ENCODE results near the gene NAA15.
A peak's percentile ranks its signal among the peaks of the same experiment; 100 is the strongest.
"Not testable (repeated sequence)": the region's sequence is repeated elsewhere in the genome, so short reads cannot be mapped to it uniquely, and the experiment has no call there.

Gene NAA15

DNA sequence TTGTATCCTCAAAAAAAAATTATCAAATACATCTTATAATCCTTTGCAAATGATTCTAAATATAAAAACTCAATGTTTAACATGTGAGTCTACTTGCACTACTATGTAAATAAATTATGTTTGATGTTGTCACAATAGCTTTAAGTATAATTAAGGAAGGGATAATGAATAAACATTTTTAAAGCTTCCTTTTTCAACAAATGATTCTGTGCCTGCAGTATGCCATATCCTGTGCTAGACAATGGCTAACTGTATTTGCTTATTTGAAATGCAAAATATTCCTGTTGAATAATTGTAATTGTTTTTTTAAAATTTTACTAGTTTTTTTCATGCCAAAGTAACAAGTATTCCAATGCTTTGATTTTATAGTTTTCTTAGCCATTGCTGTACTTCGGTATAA, 60.0 kb downstream of the NAA15 start:
- DNase-seq, result no peak

DNA sequence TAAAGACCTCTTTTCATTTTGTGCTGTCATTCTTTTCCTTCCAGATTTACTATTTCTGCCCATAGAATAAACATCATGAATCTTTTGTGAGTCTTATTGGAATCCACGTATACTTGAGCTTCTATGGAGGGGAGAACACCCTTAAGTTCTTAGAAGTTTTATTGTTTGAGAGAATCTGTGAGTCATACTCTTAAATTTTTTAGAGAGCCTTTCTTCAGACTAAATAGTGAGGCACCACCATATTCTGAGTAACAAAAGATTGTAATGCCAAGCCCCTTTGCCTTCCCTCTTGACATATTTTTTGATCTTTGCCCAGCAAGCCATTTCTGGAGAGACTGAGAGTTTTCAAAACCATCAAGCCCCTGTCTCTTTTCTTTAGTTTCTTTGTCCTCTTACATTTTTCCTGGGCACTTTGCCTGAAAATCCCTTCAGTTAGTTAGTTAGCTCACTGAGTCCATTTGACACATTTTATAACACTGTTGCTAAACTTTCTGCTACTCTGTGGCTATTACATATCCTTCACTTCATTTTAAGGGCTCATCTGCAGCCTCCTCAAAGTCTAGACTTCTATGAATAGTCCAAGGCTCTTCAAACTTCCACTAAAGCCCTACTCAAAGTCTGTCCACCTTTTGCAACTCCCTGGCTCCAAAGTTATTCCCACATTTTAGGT, 66.3 kb downstream of the NAA15 start:
- DNase-seq, result no peak

DNA sequence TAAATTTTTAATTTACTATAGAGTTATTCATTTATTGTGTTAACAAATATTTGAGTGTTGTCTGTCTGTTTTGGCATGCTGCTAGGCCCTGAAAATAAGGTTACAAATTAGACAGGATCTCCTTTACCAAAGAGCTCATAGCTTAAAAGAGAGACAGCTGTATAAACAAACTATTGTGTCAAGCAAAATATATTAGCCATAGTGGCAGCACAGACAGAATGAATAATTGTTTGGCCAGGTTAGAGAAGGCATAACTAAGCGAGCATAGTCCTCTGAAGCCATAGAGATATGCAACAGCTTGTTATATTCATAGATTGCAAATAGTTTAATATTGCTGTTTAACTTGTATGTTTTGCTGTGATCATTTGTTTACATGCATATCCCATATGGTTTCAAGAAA, 67.7 kb downstream of the NAA15 start:
- no peak for DNase-seq

DNA sequence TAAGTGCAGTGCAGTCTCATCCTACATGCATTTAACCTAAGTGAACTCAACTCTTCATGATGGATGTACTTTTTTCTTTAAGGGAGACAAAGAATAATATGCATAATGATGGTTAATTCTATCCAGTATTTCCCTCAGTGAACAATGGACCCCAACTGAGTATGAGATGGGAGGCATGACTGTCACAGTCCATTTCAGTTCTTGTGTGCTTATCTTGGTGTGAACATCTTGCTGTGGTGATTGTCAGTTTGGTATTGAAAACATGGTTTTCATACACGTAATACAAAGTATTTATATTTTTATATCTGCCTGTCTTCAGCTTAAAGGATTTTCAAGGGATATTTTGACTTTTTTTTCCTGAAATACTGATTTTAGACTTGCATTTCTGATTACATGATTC, 72.9 kb downstream of the NAA15 start:
- no peak for DNase-seq

- no peak for DNase-seq
These were observed 85.1 kb downstream of the NAA15 start for GRCh38 chr4:139386421-139386820.

DNA sequence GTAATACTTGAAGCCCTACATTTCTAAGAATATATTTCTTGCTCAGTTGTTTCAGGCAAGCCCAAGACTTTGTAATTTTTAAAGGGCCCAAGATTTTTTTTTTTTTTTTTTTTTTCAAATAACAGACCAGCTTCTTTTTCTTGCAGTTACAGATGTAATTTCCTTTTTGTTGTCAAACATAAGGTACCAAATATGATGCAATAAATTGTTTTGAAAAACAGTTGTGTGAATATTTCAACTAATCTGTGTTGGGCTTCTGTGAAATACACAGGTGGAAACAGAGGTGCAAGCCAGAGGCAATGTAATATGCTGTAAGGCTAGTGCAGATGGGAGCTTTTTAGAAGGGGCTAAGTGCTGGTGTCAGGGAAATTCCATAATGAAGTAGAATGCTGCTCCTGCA, 87.8 kb downstream of the NAA15 start:
- no peak for DNase-seq

DNA sequence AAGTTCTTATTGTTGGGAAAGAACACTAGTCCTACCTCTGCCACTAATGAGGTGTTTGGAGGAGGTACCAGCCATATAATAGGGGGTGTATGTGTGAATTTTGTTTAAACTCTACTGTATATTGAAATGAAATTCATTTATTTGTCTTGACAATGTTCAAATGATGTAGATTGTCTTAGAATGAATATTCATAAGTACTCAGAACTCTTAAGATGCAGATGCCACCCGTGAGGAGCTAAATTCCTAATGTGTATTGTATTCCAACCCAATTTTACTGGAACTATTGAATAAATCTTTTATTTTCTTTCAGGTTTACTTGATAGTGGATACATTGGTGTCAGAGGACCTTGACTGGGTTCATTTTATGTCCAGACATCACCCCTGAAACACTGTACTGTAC, 88.7 kb downstream of the NAA15 start:
- DNase-seq, result no peak

- no peak for DNase-seq
These were observed 90.4 kb downstream of the NAA15 start for GRCh38 chr4:139391731-139392130.

DNA sequence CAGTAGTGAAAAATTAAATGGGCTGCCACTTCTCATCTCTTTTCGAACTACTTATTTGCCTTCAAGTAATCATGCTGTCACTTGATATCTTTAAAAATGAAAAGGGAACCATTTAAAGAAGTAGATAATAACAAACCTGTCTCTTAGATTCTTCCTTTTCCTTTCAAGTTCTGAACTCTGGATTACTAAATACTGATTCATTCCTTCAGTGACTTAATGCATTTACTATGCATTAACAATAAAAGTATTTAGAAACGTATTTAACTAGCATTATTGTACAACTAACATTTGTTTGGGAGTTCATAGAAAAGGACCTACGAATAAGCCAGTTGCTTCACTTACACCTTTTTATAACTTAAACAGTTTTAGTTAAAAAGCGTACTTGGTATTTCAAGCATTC, 91.5 kb downstream of the NAA15 start:
- DNase-seq, result no peak

DNA sequence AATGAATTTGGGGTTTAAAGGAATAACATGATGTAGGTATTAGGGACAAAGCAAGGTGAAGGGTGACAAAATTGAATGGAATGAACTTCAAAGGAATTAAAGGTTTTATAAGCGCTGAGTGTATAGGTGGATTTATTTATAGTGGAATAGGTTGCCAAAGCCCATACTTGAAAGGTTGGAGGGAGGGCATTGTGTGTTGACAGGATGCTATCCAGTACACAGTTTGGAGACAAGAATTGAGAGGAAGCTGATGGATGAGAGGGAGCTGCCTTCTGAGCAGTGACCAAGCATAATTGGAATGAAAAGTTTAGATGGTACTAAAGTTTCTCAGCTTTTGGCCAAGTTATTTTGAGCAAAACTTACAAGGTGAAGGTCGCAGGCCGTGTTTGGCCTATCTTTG, 100.1 kb downstream of the NAA15 start:
- no peak for DNase-seq

GRCh38 chr4:139402436-139402835, 101.1 kb downstream of the NAA15 start:
- DNase-seq, result no peak

DNA sequence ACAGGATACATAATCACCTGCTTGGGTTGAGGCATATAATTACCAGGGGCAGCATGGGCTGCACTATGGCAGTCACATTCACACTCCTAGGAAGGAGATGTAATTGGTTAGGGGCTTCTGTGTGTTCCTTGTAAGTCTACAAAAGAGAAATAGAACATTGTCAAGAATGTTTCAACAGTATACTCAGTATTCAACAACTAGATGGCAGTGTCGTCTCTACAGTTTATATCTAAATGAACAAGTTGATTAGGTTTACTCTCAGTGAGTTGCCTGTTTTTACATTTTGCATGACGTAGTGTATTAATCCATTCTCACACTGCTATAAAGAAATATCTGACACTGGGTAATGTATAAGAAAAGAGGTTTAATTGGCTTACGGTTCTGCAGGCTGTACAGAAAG, 102.2 kb downstream of the NAA15 start:
- no peak for DNase-seq

DNA sequence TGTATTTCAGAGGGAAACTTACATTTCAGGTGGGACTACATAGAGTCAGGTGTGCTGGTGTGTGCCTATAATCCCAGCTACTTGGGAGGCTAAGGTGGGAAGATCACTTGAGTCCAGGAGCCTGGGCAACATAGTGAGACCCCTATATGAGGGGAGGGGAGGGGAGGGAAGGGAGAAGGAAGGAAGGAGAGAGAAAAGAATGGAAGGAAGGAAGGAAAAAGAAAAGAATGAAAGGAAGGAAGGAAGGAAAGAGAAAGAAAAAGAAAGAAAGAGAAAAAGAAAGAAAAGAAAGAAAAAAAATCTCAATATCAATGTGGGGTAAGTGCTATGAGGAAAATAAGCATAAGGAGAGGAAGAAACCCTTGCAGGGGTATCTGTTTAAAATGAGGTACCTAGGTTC, 109.0 kb downstream of the NAA15 start:
- DNase-seq, result no peak

DNA sequence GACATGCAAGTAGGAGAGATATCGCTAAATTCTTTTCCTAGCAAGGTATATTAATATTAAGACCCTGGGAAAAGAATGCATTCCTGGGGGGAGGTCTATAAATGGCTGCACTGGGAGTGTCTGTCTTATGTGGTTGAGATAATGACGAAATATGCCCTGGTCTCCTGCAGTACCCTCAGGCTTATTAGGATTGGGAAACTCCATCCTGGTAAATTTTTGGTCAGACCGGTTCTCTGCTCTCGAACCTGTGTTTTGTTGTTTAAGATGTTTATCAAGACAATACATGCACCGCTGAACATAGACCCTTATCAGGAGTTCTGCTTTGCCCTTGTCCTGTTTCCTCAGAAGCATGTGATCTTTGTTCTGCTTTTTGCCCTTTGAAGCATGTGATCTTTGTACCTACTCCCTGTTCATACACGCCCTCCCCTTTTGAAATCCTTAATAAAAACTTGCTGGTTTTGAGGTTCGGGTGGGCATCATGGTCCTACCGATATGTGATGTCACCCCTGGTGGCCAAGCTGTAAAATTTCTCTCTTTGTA, 113.4 kb downstream of the NAA15 start:
- DNase-seq, result not testable (repeated sequence)

DNA sequence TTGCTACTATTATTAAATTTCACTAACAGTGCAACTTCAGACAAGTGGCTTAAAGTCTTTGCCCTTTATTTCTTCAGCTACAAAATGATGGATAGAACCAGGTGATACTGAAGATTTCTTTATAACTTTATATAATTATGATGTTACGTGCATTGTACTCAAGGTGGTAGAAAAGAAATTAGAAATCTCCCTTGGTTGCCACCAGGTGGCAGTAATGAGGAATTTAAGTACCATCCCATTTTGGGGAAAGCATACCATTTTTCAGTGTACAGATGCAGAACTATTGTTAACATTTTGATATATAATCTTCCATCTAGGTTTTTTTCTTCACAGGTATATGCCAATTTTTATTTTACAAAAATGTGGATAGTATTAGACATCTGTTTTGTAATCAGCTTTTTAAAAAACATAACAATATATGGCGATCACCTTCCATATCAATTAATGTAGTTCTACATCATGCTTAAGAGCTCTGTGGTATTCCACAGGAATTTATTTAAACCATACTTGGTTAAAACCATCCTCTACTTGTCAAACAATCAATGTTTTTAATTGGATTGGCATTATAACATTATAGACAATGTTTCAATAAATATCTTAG, 114.9 kb downstream of the NAA15 start:
- DNase-seq, result no peak

DNA sequence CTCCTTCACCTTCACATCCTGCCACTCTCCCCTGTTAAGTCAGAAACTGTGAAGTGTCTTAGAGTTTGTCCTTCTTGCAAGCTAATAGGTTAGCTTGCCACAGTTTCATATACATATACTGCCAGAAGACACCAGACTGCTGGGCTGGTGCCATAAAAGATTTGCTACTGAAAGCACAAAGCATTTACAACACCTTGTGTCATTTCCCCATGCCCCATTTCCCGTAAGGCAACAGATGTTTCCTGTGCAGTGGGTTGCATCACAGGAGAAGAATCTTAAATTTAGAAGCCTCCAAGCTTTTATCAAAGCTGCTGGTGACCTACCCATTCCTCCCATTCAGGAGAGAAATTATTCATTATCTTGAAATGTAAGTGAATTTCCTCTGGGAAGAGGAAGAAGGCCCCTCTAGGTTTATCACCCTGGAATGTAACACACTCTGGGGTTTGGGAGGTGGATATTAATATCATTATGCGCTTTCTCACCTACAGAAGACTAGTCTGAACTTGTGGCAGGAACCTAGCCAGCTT, 118.1 kb downstream of the NAA15 start:
- DNase-seq, result peak in 18 of 56 donors; percentile 1 to 36 (median 6)

GRCh38 chr4:139420652-139421051, 119.3 kb downstream of the NAA15 start:
- DNase-seq, result no peak

- no peak for DNase-seq
These were observed 134.8 kb downstream of the NAA15 start for GRCh38 chr4:139436122-139436521.

DNA sequence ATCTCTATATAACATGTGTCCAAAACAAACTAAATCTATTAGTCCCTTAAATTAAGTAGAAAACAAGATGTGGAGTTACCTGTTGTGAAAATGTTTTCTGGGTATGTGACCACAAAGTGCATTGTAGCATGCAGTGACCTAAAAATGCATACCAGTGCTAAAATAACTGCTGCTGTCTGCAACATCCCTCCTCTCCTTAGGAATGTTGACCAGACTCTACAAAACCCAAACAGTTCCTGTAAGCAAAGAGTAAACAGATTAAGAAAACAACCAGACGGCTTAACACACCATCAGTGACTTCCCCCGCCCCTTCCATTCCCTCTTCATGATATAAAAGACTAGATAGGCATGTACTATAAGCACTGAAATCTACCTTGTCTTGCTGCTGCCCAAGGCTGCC, 136.8 kb downstream of the NAA15 start:
- no peak for DNase-seq

DNA sequence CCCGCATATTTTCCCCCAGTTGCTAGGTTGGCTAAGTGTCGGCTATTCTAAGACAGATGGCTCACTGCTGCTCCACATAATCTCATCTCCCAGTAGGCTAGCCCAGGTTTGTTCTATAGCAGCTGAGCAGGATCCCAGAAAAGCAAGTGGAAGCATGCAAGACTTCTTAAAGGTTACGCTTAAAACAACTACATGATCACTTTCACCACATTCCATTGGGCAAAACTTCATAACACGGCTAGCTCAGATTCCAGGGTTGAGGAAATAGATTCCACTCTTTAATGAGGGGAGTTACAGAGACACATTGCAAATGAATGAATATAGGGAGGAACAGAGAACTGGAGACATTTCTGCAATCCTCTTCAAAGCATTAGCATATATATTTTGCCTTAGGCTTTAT, 139.7 kb downstream of the NAA15 start:
- no peak for DNase-seq

DNA sequence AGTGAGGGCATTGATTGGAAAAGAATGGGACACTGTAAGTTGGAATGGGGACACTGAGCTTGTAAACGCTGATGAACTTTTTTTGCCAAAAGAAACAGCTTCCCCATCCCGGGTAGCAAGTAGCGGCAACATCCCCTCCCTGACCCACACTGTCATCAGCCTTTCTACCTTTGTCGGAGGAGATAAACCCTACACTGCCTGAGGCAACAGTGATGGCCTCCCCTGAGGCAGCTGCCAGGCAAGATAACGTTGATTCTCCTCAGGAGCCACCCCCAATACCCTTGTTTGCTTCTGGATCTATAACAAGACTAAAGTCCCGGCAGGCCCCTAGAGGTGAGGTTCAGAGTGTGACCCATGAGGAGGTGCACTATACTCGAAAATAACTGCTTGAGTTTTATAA, 142.4 kb downstream of the NAA15 start:
- no peak for DNase-seq

- DNase-seq, result not testable (repeated sequence)
These were observed 143.6 kb downstream of the NAA15 start for GRCh38 chr4:139444881-139445280.

DNA sequence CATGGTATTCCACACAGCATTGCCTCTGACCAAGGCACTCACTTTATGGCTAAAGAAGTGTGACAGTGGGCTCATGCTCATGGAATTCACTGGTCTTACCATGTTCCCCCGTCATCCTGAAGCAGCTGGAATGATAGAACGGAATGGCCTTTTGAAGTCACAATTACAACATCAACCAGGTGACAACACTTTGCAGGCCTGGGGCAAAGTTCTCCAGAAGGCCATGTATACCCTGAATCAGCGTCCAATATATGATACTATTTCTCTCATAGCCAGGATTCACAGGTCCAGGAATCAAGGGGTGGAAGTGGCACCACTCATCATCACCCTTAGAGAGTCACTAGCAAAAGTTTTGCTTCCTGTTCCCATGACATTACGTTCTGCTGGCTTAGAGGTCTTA, 145.8 kb downstream of the NAA15 start:
- DNase-seq, result not testable (repeated sequence)

Data from nucleus accumbens (tissue), 56 donors.